ENCODE measurements around the gene TTC7B. TPM values are rescaled to one million over a fixed set of nuclear protein-coding genes. Genes with fewer than 3 reads are reported as not detected.

The TTC7B gene
- total and polyA plus RNA-seq, 2 of the 13 experiments (the other 11 are each of a cell fraction or from before 2014, with no cell fraction given), result 1.3 to 3.2 TPM

DNA sequence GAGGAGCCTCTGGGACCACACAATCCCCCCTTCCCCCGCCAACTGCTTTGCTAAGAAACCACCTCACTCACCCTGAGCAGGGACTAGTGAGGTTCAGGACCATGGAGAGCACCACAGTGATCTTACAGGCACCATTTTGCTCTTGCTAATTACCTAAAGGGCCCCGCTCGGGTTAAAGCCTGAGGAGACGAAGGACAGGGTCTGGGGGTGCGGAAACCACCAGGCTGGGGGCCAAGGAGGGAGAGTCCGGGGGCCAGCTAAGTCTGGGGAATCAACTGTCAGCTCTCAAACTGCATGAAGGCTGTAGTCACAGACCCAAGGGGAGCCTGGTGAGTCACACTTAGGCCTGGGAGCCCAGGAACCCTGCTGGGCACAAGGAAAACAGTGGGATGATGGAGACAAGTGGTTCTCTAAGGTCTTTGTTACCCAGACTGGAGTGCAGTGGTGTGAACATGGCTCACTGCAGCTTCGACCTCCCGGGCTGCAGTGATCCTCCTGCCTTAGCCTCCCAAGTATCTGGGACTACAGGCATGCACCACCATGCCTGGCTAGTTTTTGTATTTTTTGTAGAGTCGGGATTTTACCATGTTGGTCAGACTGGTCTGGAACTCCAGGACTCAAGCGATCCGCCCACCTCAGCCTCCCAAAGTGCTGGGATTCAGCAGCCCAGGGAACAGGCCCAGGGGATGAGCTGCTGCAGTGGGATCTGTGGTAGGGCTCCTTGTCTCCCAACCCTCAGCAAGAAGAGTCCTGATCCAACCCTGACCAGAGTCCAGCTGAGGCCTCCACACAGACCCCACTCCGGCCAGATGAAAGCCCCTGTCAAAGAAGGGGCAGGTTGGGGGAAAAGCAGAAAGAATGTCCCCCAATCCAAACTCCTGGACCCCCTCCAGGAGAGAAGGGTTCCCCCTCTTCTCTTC is 320.6 kb downstream of the TTC7B start (continued):
- TF ChIP-seq, protein P1, sequence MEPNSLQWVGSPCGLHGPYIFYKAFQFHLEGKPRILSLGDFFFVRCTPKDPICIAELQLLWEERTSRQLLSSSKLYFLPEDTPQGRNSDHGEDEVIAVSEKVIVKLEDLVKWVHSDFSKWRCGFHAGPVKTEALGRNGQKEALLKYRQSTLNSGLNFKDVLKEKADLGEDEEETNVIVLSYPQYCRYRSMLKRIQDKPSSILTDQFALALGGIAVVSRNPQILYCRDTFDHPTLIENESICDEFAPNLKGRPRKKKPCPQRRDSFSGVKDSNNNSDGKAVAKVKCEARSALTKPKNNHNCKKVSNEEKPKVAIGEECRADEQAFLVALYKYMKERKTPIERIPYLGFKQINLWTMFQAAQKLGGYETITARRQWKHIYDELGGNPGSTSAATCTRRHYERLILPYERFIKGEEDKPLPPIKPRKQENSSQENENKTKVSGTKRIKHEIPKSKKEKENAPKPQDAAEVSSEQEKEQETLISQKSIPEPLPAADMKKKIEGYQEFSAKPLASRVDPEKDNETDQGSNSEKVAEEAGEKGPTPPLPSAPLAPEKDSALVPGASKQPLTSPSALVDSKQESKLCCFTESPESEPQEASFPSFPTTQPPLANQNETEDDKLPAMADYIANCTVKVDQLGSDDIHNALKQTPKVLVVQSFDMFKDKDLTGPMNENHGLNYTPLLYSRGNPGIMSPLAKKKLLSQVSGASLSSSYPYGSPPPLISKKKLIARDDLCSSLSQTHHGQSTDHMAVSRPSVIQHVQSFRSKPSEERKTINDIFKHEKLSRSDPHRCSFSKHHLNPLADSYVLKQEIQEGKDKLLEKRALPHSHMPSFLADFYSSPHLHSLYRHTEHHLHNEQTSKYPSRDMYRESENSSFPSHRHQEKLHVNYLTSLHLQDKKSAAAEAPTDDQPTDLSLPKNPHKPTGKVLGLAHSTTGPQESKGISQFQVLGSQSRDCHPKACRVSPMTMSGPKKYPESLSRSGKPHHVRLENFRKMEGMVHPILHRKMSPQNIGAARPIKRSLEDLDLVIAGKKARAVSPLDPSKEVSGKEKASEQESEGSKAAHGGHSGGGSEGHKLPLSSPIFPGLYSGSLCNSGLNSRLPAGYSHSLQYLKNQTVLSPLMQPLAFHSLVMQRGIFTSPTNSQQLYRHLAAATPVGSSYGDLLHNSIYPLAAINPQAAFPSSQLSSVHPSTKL (CRISPR knock-in tag; IDR thresholded peaks at IDR 0.05), result peak; percentile 35; the same call in 1 of the 2 replicates
- no peak for TF ChIP-seq PCBP1 (IDR thresholded peaks at IDR 0.05; ENCODE audit: borderline replicate concordance, low read depth, low read length)
- TF ChIP-seq ZNF558 (CRISPR knock-in tag; IDR thresholded peaks at IDR 0.05; ENCODE audit: borderline replicate concordance), result no peak
- TF ChIP-seq DNMT3B (CRISPR knock-in tag; conservative IDR thresholded peaks at IDR 0.05), result peak; percentile 93; the same call in 1 of the 2 replicates
- TF ChIP-seq KDM3A (CRISPR knock-in tag; IDR thresholded peaks at IDR 0.05; ENCODE audit: low read depth), result no peak
- peak; percentile 62 for TF ChIP-seq GATAD1 (CRISPR knock-in tag; IDR thresholded peaks at IDR 0.05)
- no peak for TF ChIP-seq ZNF33B (CRISPR knock-in tag; IDR thresholded peaks at IDR 0.05)
- no peak for TF ChIP-seq U2AF2 (IDR thresholded peaks at IDR 0.05; ENCODE audit: low read depth, low read length)
- TF ChIP-seq, protein P2, sequence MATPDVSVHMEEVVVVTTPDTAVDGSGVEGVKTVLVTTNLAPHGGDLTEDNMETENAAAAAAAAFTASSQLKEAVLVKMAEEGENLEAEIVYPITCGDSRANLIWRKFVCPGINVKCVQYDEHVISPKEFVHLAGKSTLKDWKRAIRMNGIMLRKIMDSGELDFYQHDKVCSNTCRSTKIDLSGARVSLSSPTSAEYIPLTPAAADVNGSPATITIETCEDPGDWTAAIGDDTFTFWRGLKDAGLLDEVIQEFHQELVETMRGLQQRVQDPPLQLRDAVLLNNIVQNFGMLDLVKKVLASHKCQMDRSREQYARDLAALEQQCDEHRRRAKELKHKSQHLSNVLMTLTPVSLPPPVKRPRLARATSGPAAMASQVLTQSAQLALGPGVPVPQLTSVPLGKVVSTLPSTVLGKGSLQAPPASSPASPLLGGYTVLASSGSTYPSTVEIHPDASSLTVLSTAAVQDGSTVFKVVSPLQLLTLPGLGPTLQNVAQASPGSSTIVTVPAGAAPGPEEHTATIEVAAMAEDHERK (CRISPR knock-in tag; IDR thresholded peaks at IDR 0.05; ENCODE audit: low read depth), result no peak
- no peak for TF ChIP-seq NCOA1 (CRISPR knock-in tag; IDR thresholded peaks at IDR 0.05)
- no peak for TF ChIP-seq SKI (IDR thresholded peaks at IDR 0.05; ENCODE audit: partially characterized antibody)
- no peak for TF ChIP-seq HNRNPLL (IDR thresholded peaks at IDR 0.05; ENCODE audit: low read depth, low read length, poor library complexity, severe bottlenecking)
- TF ChIP-seq, protein P3, sequence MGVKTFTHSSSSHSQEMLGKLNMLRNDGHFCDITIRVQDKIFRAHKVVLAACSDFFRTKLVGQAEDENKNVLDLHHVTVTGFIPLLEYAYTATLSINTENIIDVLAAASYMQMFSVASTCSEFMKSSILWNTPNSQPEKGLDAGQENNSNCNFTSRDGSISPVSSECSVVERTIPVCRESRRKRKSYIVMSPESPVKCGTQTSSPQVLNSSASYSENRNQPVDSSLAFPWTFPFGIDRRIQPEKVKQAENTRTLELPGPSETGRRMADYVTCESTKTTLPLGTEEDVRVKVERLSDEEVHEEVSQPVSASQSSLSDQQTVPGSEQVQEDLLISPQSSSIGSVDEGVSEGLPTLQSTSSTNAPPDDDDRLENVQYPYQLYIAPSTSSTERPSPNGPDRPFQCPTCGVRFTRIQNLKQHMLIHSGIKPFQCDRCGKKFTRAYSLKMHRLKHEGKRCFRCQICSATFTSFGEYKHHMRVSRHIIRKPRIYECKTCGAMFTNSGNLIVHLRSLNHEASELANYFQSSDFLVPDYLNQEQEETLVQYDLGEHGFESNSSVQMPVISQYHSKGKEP (CRISPR knock-in tag; IDR thresholded peaks at IDR 0.05), result peak; percentile 40; the same call in 1 of the 2 replicates
- TF ChIP-seq GTF3A (CRISPR knock-in tag; conservative IDR thresholded peaks at IDR 0.05), result no peak
- TF ChIP-seq, protein P4, sequence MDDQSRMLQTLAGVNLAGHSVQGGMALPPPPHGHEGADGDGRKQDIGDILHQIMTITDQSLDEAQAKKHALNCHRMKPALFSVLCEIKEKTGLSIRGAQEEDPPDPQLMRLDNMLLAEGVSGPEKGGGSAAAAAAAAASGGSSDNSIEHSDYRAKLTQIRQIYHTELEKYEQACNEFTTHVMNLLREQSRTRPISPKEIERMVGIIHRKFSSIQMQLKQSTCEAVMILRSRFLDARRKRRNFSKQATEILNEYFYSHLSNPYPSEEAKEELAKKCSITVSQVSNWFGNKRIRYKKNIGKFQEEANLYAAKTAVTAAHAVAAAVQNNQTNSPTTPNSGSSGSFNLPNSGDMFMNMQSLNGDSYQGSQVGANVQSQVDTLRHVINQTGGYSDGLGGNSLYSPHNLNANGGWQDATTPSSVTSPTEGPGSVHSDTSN (CRISPR knock-in tag; IDR thresholded peaks at IDR 0.05; ENCODE audit: borderline replicate concordance), result no peak
- TF ChIP-seq MIER2 (CRISPR knock-in tag; IDR thresholded peaks at IDR 0.05), result peak; percentile 98
- TF ChIP-seq TBP (CRISPR knock-in tag; IDR thresholded peaks at IDR 0.05), result no peak
- TF ChIP-seq, protein P5, sequence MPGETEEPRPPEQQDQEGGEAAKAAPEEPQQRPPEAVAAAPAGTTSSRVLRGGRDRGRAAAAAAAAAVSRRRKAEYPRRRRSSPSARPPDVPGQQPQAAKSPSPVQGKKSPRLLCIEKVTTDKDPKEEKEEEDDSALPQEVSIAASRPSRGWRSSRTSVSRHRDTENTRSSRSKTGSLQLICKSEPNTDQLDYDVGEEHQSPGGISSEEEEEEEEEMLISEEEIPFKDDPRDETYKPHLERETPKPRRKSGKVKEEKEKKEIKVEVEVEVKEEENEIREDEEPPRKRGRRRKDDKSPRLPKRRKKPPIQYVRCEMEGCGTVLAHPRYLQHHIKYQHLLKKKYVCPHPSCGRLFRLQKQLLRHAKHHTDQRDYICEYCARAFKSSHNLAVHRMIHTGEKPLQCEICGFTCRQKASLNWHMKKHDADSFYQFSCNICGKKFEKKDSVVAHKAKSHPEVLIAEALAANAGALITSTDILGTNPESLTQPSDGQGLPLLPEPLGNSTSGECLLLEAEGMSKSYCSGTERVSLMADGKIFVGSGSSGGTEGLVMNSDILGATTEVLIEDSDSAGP (CRISPR knock-in tag; IDR thresholded peaks at IDR 0.05; ENCODE audit: borderline replicate concordance), result no peak
- TF ChIP-seq ZNF605 (CRISPR knock-in tag; IDR thresholded peaks at IDR 0.05), result peak; percentile 70; the same call in 1 of the 2 replicates
